Subcutaneous abdominal adipose tissue (tissue), 5 donors: ENCODE measurements around the gene KLC1.
A peak's percentile ranks its signal among the peaks of the same experiment; 100 is the strongest.

ENCODE experiments used
- H3K27ac ChIP-seq: one replicate; pipeline ENCODE4 v1.7.0; 2013; ENCODE audit warnings: low read depth, mild to moderate bottlenecking, inconsistent platforms, low read length, moderate library complexity
- H3K27me3 ChIP-seq, 5 donors: one replicate each; pipeline ENCODE4 v1.7.0; 2013; ENCODE audit warnings: low read length in 5 of 5, inconsistent platforms in 1 of 5; ENCODE audit not compliant: control insufficient read depth in 5 of 5, insufficient read depth in 4 of 5
- H3K36me3 ChIP-seq, 5 donors: one replicate each; pipeline ENCODE4 v1.7.0; 2013; ENCODE audit warnings: low read length in 5 of 5; ENCODE audit not compliant: control insufficient read depth in 5 of 5, insufficient read depth in 5 of 5
- H3K4me1 ChIP-seq, 5 donors: one replicate each; pipeline ENCODE4 v1.7.0; 2013; ENCODE audit warnings: low read length in 5 of 5, mild to moderate bottlenecking in 3 of 5, moderate library complexity in 1 of 5; ENCODE audit not compliant: control insufficient read depth in 5 of 5, insufficient read depth in 5 of 5
- H3K4me3 ChIP-seq, 5 donors: one replicate each; pipeline ENCODE4 v1.7.0; 2013; ENCODE audit warnings: low read length in 5 of 5, low read depth in 1 of 5
- H3K9ac ChIP-seq, 5 donors: one replicate each; pipeline ENCODE4 v1.7.0; 2013; ENCODE audit warnings: low read length in 5 of 5, mild to moderate bottlenecking in 4 of 5, moderate library complexity in 3 of 5
- H3K9me3 ChIP-seq, 5 donors: one replicate each; pipeline ENCODE4 v1.7.0; 2013; ENCODE audit warnings: low read length in 5 of 5; ENCODE audit not compliant: control insufficient read depth in 5 of 5
- donor health status: healthy.
- donor health status: healthy.
- donor health status: healthy.
- donor health status: healthy.
- donor health status: healthy.

The KLC1 gene

GRCh38 chr14:103731481-103731880, 102.5 kb downstream of the KLC1 start:
- Histone ChIP-seq H3K4me1 (peaks cover 3 to 46% (median 26%) of the 10 kb centered on the region in 5 donors), H3K36me3 (peaks cover 0 to 80% (median 63%) of the 10 kb centered on the region in 5 donors), H3K9me3 (no peaks in the 10 kb centered on the region), H3K4me3 (no peak overlapping the region), H3K27ac (no peak overlapping the region), H3K9ac (no peak overlapping the region), H3K27me3 (no peaks in the 10 kb centered on the region)

- H3K9ac ChIP-seq, result peak overlapping the region in 1 of 5 donors; percentile 17
- no peak overlapping the region for H3K27ac ChIP-seq
- H3K36me3 ChIP-seq, result peaks cover 0 to 77% (median 60%) of the 10 kb centered on the region in 5 donors
Measured at GRCh38 chr14:103731916-103732867, 103.2 kb downstream of the KLC1 start.

GRCh38 chr14:103732868-103733620, 104.0 kb downstream of the KLC1 start:
- Histone ChIP-seq H3K4me3 (no peak overlapping the region), H3K36me3 (peaks cover 0 to 77% (median 59%) of the 10 kb centered on the region in 5 donors), H3K27me3 (no peaks in the 10 kb centered on the region), H3K9me3 (no peaks in the 10 kb centered on the region), H3K27ac (no peak overlapping the region), H3K4me1 (peaks cover 6 to 59% (median 40%) of the 10 kb centered on the region in 5 donors), H3K9ac (no peak overlapping the region)

More at GRCh38 chr14:103731916-103732867, 103.2 kb downstream of the KLC1 start:
- Histone ChIP-seq H3K4me1 (peaks cover 6 to 53% (median 33%) of the 10 kb centered on the region in 5 donors), H3K9me3 (no peaks in the 10 kb centered on the region), H3K27me3 (no peaks in the 10 kb centered on the region), H3K4me3 (no peak overlapping the region)

GRCh38 chr14:103733651-103734050, 104.6 kb downstream of the KLC1 start:
- H3K9me3 ChIP-seq, result no peaks in the 10 kb centered on the region
- H3K4me3 ChIP-seq, result no peak overlapping the region
- no peaks in the 10 kb centered on the region for H3K27me3 ChIP-seq
- H3K4me1 ChIP-seq, result peaks cover 6 to 59% (median 40%) of the 10 kb centered on the region in 5 donors
- H3K9ac ChIP-seq, result no peak overlapping the region
- no peak overlapping the region for H3K27ac ChIP-seq
- peaks cover 0 to 76% (median 62%) of the 10 kb centered on the region in 5 donors for H3K36me3 ChIP-seq

- no peak overlapping the region for H3K4me3 ChIP-seq
- H3K9ac ChIP-seq, result no peak overlapping the region
- H3K27me3 ChIP-seq, result no peaks in the 10 kb centered on the region
- H3K27ac ChIP-seq, result no peak overlapping the region
- H3K9me3 ChIP-seq, result no peaks in the 10 kb centered on the region
- H3K36me3 ChIP-seq, result peaks cover 0 to 75% (median 56%) of the 10 kb centered on the region in 5 donors
- peaks cover 6 to 65% (median 40%) of the 10 kb centered on the region in 5 donors for H3K4me1 ChIP-seq
Measured at GRCh38 chr14:103734081-103734888, 105.3 kb downstream of the KLC1 start.

- no peak overlapping the region for H3K27ac ChIP-seq
Measured at GRCh38 chr14:103735022-103735421, 106.0 kb downstream of the KLC1 start.

GRCh38 chr14:103735439-103735814, 106.4 kb downstream of the KLC1 start:
- no peak overlapping the region for H3K27ac ChIP-seq
- H3K36me3 ChIP-seq, result peaks cover 0 to 73% (median 51%) of the 10 kb centered on the region in 5 donors
- H3K4me3 ChIP-seq, result no peak overlapping the region
- no peaks in the 10 kb centered on the region for H3K27me3 ChIP-seq
- no peaks in the 10 kb centered on the region for H3K9me3 ChIP-seq
- H3K9ac ChIP-seq, result peak overlapping the region in 1 of 5 donors; percentile 3
- peaks cover 6 to 65% (median 40%) of the 10 kb centered on the region in 5 donors for H3K4me1 ChIP-seq

More at GRCh38 chr14:103735022-103735421, 106.0 kb downstream of the KLC1 start:
- H3K4me1 ChIP-seq, result peaks cover 6 to 68% (median 40%) of the 10 kb centered on the region in 5 donors
- H3K4me3 ChIP-seq, result no peak overlapping the region
- H3K27me3 ChIP-seq, result no peaks in the 10 kb centered on the region
- peaks cover 0 to 75% (median 54%) of the 10 kb centered on the region in 5 donors for H3K36me3 ChIP-seq
- no peak overlapping the region for H3K9ac ChIP-seq
- H3K9me3 ChIP-seq, result no peaks in the 10 kb centered on the region

GRCh38 chr14:103735815-103736545, 107.0 kb downstream of the KLC1 start:
- Histone ChIP-seq H3K9ac (no peak overlapping the region), H3K4me3 (no peak overlapping the region), H3K27me3 (no peaks in the 10 kb centered on the region), H3K4me1 (peaks cover 7 to 60% (median 43%) of the 10 kb centered on the region in 5 donors), H3K9me3 (no peaks in the 10 kb centered on the region), H3K36me3 (peaks cover 0 to 72% (median 48%) of the 10 kb centered on the region in 5 donors), H3K27ac (no peak overlapping the region)
